Measurements from ENCODE around the gene ARVCF.
A peak's percentile ranks its signal among the peaks of the same experiment; 100 is the strongest.

The ARVCF gene

DNA sequence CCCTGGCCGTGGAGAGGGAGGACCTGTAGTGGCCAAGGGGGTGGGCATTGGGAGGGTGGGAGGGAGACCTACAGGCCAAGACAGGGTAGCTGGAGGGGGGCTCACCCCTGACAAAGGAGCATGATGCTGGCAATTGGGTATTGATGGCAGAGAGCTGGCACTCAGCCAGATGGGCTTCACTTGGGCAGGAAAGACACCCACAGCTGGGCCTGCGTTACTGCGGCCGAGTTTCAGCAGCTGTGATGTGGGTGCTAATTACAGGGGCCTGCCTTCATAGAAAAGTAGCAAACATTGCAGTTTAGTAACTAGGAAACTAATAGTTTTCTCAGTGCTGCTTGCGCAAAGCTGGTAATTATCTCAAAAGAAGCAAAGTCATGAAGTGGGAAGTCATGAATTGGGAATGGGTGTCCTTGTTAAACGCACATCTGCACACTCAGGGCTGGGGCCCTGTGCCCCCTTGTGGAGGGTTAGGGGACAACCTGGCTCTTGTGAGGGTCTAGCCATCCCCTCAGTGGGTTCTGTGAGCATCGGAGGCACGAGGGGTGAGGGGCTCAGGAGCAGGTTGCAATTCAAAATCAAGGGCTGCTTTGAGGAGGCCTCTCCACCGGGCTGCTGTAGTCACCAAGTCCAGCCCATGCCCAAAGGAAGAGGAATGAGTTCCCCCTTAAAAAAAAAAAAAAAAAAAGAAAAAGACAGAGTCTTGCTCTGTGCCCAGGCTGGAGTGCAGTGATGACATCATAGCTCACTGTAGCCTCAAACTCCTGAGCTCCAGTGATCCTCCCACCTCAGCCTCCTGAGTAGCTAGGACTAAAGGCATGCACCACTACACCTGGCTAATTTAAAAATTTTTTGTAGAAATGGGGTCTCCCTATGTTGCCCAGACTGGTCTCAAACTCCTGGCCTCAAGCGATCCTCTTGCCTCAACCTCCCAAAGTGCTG lies 50.6 kb downstream of the ARVCF start:
- TF ChIP-seq ZNF121 (tag by site-specific recombination; IDR thresholded peaks at IDR 0.05) (peak; percentile 64), ZNF416 (tag by site-specific recombination; IDR thresholded peaks at IDR 0.05) (no peak), ZNF132 (tag by site-specific recombination; IDR thresholded peaks at IDR 0.05; ENCODE audit: borderline replicate concordance) (no peak), ZNF274 (IDR thresholded peaks at IDR 0.05; ENCODE audit: low read length) (no peak), ZNF274 (tag by site-specific recombination; IDR thresholded peaks at IDR 0.05; ENCODE audit: borderline replicate concordance) (no peak), ZNF521 (tag by site-specific recombination; IDR thresholded peaks at IDR 0.05) (no peak), KLF1 (tag by site-specific recombination; IDR thresholded peaks at IDR 0.05) (no peak), ZFHX2 (tag by site-specific recombination; conservative IDR thresholded peaks at IDR 0.05) (peak; percentile 19; the same call in 1 of the 2 replicates), ZBTB21 (tag by site-specific recombination; IDR thresholded peaks at IDR 0.05) (0 out of 2 replicates have a peak, but pooled peaks have one; percentile 26), ZNF629 (tag by site-specific recombination; IDR thresholded peaks at IDR 0.05) (peak; percentile 78), ZFP69B (tag by site-specific recombination; IDR thresholded peaks at IDR 0.05) (peak; percentile 28; the same call in 1 of the 2 replicates), ZNF133 (tag by site-specific recombination; IDR thresholded peaks at IDR 0.05) (no peak), ZNF561 (tag by site-specific recombination; IDR thresholded peaks at IDR 0.05; ENCODE audit: borderline replicate concordance) (no peak), ZNF596 (tag by site-specific recombination; IDR thresholded peaks at IDR 0.05) (no peak), ZNF223 (tag by site-specific recombination; IDR thresholded peaks at IDR 0.05) (no peak), SP7 (tag by site-specific recombination; IDR thresholded peaks at IDR 0.05) (peak; percentile 91), ZBTB8A (tag by site-specific recombination; IDR thresholded peaks at IDR 0.05) (no peak), OVOL3 (tag by site-specific recombination; IDR thresholded peaks at IDR 0.05) (no peak), YY1 (tag by site-specific recombination; IDR thresholded peaks at IDR 0.05) (no peak), ZNF510 (tag by site-specific recombination; IDR thresholded peaks at IDR 0.05; ENCODE audit: insufficient replicate concordance) (no peak)
- TF ChIP-seq, protein P1, sequence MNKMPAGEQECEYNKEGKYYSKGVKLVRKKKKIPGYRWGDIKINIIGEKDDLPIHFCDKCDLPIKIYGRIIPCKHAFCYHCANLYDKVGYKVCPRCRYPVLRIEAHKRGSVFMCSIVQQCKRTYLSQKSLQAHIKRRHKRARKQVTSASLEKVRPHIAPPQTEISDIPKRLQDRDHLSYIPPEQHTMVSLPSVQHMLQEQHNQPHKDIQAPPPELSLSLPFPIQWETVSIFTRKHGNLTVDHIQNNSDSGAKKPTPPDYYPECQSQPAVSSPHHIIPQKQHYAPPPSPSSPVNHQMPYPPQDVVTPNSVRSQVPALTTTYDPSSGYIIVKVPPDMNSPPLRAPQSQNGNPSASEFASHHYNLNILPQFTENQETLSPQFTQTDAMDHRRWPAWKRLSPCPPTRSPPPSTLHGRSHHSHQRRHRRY (tag by site-specific recombination; IDR thresholded peaks at IDR 0.05) = no peak
- TF ChIP-seq, protein P2, sequence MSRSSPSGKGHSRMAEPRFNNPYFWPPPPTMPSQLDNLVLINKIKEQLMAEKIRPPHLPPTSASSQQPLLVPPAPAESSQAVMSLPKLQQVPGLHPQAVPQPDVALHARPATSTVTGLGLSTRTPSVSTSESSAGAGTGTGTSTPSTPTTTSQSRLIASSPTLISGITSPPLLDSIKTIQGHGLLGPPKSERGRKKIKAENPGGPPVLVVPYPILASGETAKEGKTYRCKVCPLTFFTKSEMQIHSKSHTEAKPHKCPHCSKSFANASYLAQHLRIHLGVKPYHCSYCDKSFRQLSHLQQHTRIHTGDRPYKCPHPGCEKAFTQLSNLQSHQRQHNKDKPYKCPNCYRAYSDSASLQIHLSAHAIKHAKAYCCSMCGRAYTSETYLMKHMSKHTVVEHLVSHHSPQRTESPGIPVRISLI (tag by site-specific recombination; IDR thresholded peaks at IDR 0.05) = no peak
- TF ChIP-seq, protein P3, sequence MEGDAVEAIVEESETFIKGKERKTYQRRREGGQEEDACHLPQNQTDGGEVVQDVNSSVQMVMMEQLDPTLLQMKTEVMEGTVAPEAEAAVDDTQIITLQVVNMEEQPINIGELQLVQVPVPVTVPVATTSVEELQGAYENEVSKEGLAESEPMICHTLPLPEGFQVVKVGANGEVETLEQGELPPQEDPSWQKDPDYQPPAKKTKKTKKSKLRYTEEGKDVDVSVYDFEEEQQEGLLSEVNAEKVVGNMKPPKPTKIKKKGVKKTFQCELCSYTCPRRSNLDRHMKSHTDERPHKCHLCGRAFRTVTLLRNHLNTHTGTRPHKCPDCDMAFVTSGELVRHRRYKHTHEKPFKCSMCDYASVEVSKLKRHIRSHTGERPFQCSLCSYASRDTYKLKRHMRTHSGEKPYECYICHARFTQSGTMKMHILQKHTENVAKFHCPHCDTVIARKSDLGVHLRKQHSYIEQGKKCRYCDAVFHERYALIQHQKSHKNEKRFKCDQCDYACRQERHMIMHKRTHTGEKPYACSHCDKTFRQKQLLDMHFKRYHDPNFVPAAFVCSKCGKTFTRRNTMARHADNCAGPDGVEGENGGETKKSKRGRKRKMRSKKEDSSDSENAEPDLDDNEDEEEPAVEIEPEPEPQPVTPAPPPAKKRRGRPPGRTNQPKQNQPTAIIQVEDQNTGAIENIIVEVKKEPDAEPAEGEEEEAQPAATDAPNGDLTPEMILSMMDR (tag by site-specific recombination; IDR thresholded peaks at IDR 0.05) = peak; percentile 42; the same call in 1 of the 2 replicates
- TF ChIP-seq, protein P4, sequence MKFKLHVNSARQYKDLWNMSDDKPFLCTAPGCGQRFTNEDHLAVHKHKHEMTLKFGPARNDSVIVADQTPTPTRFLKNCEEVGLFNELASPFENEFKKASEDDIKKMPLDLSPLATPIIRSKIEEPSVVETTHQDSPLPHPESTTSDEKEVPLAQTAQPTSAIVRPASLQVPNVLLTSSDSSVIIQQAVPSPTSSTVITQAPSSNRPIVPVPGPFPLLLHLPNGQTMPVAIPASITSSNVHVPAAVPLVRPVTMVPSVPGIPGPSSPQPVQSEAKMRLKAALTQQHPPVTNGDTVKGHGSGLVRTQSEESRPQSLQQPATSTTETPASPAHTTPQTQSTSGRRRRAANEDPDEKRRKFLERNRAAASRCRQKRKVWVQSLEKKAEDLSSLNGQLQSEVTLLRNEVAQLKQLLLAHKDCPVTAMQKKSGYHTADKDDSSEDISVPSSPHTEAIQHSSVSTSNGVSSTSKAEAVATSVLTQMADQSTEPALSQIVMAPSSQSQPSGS (tag by site-specific recombination; IDR thresholded peaks at IDR 0.05; ENCODE audit: low read depth) = peak; percentile 87
- TF ChIP-seq, protein P5, sequence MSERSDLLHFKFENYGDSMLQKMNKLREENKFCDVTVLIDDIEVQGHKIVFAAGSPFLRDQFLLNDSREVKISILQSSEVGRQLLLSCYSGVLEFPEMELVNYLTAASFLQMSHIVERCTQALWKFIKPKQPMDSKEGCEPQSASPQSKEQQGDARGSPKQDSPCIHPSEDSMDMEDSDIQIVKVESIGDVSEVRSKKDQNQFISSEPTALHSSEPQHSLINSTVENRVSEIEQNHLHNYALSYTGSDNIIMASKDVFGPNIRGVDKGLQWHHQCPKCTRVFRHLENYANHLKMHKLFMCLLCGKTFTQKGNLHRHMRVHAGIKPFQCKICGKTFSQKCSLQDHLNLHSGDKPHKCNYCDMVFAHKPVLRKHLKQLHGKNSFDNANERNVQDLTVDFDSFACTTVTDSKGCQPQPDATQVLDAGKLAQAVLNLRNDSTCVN (tag by site-specific recombination; optimal IDR thresholded peaks at IDR 0.05) = no peak
- TF ChIP-seq, protein P6, sequence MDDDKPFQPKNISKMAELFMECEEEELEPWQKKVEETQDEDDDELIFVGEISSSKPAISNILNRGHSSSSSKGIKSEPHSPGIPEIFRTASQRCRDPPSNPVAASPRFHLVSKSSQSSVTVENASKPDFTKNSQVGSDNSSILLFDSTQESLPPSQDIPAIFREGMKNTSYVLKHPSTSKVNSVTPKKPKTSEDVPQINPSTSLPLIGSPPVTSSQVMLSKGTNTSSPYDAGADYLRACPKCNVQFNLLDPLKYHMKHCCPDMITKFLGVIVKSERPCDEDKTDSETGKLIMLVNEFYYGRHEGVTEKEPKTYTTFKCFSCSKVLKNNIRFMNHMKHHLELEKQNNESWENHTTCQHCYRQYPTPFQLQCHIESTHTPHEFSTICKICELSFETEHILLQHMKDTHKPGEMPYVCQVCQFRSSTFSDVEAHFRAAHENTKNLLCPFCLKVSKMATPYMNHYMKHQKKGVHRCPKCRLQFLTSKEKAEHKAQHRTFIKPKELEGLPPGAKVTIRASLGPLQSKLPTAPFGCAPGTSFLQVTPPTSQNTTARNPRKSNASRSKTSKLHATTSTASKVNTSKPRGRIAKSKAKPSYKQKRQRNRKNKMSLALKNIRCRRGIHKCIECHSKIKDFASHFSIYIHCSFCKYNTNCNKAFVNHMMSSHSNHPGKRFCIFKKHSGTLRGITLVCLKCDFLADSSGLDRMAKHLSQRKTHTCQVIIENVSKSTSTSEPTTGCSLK (tag by site-specific recombination; IDR thresholded peaks at IDR 0.05) = no peak
- Histone ChIP-seq H3K4me1 (ENCODE audit: control insufficient read depth, insufficient read depth, low read length) (no peaks in the 10 kb centered on the region), H3K27ac (ENCODE audit: extremely low read depth, low read depth, low read length) (no peak overlapping the region), H3K9me3 (ENCODE audit: control insufficient read depth, insufficient read depth, low read depth, low read length) (no peaks in the 10 kb centered on the region), H3K36me3 (ENCODE audit: control insufficient read depth in 2 of 2, insufficient read depth in 1 of 2, low read length in 2 of 2) (peaks cover 0 to 73% of the 10 kb centered on the region in 2 experiments; a peak in 1 of 3 replicates), H3K4me3 (ENCODE audit: low read depth, low read length) (no peak overlapping the region)
- ChIA-PET POLR2A (interaction anchor here (0.5 to 1.4 kb wide), 6 partner anchors 9 to 145 kb away, joined by 3 to 7 read pairs (median 3); no protein-coding TSS in a partner anchor), CTCF (interaction anchor here (0.6 to 12.8 kb wide), 14 partner anchors 9 to 808 kb away, joined by 3 to 150 read pairs (median 3); partner anchors contain the start of gene SERPIND1)
